ENCODE data around the gene PDILT. TPM values are rescaled to one million over a fixed set of nuclear protein-coding genes. Genes with fewer than 3 reads are reported as not detected.

Gene PDILT
- total and polyA plus RNA-seq, 12 donors, result not detected

GRCh38 chr16:20317117-20317516, 87.4 kb downstream of the PDILT start:
- 14 to 25% (median 19%) methylated on average over 8 of the region's 8 CpGs for WGBS, 4 donors
- Histone ChIP-seq H3K4me1 (replicated peaks in 1 of 2) (no peaks in the 10 kb centered on the region), H3K27me3 (peaks cover 5% of the 10 kb centered on the region), H3K4me3 (no peak overlapping the region), H3K27ac (no peak overlapping the region), H3K36me3 (replicated peaks in 1 of 2) (no peaks in the 10 kb centered on the region), H3K9me3 (replicated peaks in 1 of 3) (no peaks in the 10 kb centered on the region)
- no peak for TF ChIP-seq POLR2A (IDR thresholded peaks at IDR 0.05)
- no peak for TF ChIP-seq CTCF (IDR thresholded peaks at IDR 0.05)
- DNase-seq, result no peak
- intact Hi-C loops (cut with DNase I), result no loop called here

- no peak for TF ChIP-seq CTCF (IDR thresholded peaks at IDR 0.05)
- TF ChIP-seq POLR2A (IDR thresholded peaks at IDR 0.05), result no peak
- Histone ChIP-seq H3K4me3 (no peak overlapping the region), H3K27me3 (peaks cover 5% of the 10 kb centered on the region), H3K4me1 (replicated peaks in 1 of 2) (no peaks in the 10 kb centered on the region), H3K27ac (no peak overlapping the region), H3K36me3 (replicated peaks in 1 of 2) (no peaks in the 10 kb centered on the region), H3K9me3 (replicated peaks in 1 of 3) (no peaks in the 10 kb centered on the region)
- 50 to 56% (median 52%) methylated on average over 5 of the region's 5 CpGs for WGBS, 4 donors
- DNase-seq, result no peak
- intact Hi-C loops (cut with DNase I), result no loop called here
Observed at GRCh38 chr16:20316715-20317114, 87.8 kb downstream of the PDILT start.

GRCh38 chr16:20315764-20316163, 88.8 kb downstream of the PDILT start:
- H3K9me3 ChIP-seq (replicated peaks in 1 of 3), result no peaks in the 10 kb centered on the region
- H3K4me1 ChIP-seq (replicated peaks in 1 of 2), result no peaks in the 10 kb centered on the region
- no peak for DNase-seq
- H3K36me3 ChIP-seq (replicated peaks in 1 of 2), result no peaks in the 10 kb centered on the region
- intact Hi-C loops (cut with DNase I), result no loop called here
- TF ChIP-seq CTCF (IDR thresholded peaks at IDR 0.05) (no peak), POLR2A (IDR thresholded peaks at IDR 0.05) (no peak)
- no peak overlapping the region for H3K27ac ChIP-seq
- peaks cover 5% of the 10 kb centered on the region for H3K27me3 ChIP-seq
- 86 to 91% (median 88%) methylated on average over 6 of the region's 6 CpGs for WGBS, 4 donors
- no peak overlapping the region for H3K4me3 ChIP-seq

- H3K4me3 ChIP-seq, result no peak overlapping the region
- H3K36me3 ChIP-seq (replicated peaks in 1 of 2), result no peaks in the 10 kb centered on the region
- no peak overlapping the region for H3K27ac ChIP-seq
- H3K27me3 ChIP-seq, result peaks cover 3% of the 10 kb centered on the region
- H3K9me3 ChIP-seq (replicated peaks in 1 of 3), result no peaks in the 10 kb centered on the region
- WGBS, 4 donors, result 81 to 89% (median 85%) methylated on average over 3 of the region's 3 CpGs
- intact Hi-C loops (cut with DNase I), result no loop called here
- TF ChIP-seq POLR2A (IDR thresholded peaks at IDR 0.05), result no peak
- TF ChIP-seq CTCF (IDR thresholded peaks at IDR 0.05), result no peak
- H3K4me1 ChIP-seq (replicated peaks in 1 of 2), result no peaks in the 10 kb centered on the region
- DNase-seq, result no peak
Observed at GRCh38 chr16:20314575-20314974, 90.0 kb downstream of the PDILT start.

All from adrenal gland (tissue), 12 donors.